Transverse colon (tissue), 4 donors: Measurements from ENCODE around the gene VWF. TPM values are rescaled to one million over a fixed set of nuclear protein-coding genes. Genes with fewer than 3 reads are reported as not detected.

Experiments
- DNase-seq: peaks from one replicate; pipeline ENCODE4 v3.0.0-alpha.2; 2019
- H3K27ac ChIP-seq, 4 donors: fragments of 200-600 bp; sonication (generic); 2 replicates each; pipeline ENCODE4 v1.5.1; 2016 to 2018; ENCODE audit warnings: inconsistent platforms in 4 of 4
- H3K27me3 ChIP-seq: fragments of 200-600 bp; sonication (generic); 2 replicates; pipeline ENCODE4 v1.5.1; 2017; ENCODE audit warnings: inconsistent platforms
- H3K36me3 ChIP-seq, 4 donors: fragments of 200-600 bp; sonication (generic); 2 replicates each; pipeline ENCODE4 v1.5.1; 2017 to 2019; ENCODE audit warnings: inconsistent platforms in 4 of 4
- H3K4me1 ChIP-seq, 4 donors: fragments of 200-600 bp; sonication (generic); 2 replicates each; pipeline ENCODE4 v1.5.1; 2017 to 2020; ENCODE audit warnings: inconsistent platforms in 4 of 4
- H3K4me3 ChIP-seq, 4 donors: fragments of 200-600 bp; sonication (generic); 1 replicate in 1 of 4; 2 replicates in 3 of 4; pipeline versions ENCODE4 v1.5.1 to v1.6.1; 2017 to 2019; ENCODE audit warnings: inconsistent platforms in 4 of 4
- H3K9me3 ChIP-seq, 2 donors: fragments of 200-600 bp; sonication (generic); 2 replicates each; pipeline ENCODE4 v1.5.1; 2017 to 2019; ENCODE audit warnings: inconsistent platforms in 2 of 2
- EP300 ChIP-seq: sonication (generic); formaldehyde crosslinking; IDR thresholded peaks from one replicate; pipeline ENCODE4 v1.6.1; 2017; ENCODE audit warnings: antibody characterized with exemption, low read depth
- POLR2A ChIP-seq: fragments of 450-650 bp; IDR thresholded peaks from one replicate; pipeline ENCODE4 v1.6.1; 2016; ENCODE audit warnings: antibody characterized with exemption, mild to moderate bottlenecking, moderate library complexity
- POLR2AphosphoS5 ChIP-seq, 3 donors: sonication (generic); formaldehyde crosslinking; IDR thresholded peaks; one replicate each; pipeline ENCODE4 v1.6.1; 2016; ENCODE audit warnings: antibody characterized with exemption in 3 of 3
- WGBS, 2 donors: methylation state at CpG; one replicate each; pipeline ENCODE4 v1.1.5; 2018; ENCODE audit warnings: low coverage in 1 of 2; 5-methylcytosine and 5-hydroxymethylcytosine counted together
- in situ Hi-C, 4 donors: fragments of 200-750 bp; cut with MboI; loops; one replicate each; pipeline versions ENCODE4 v1.15.0 to v1.15.1; 2017; ENCODE audit warnings: low sequenced_read_pairs in 3 of 4, low pct_ligation_motif_present in 1 of 4, low pct_unique_long_range_greater_than_20kb in 1 of 4
- intact Hi-C: fragments of 100-400 bp; cut with DNase I; formaldehyde crosslinking; loops from one replicate; pipeline ENCODE4 v1.15.1; 2023; ENCODE audit warnings: low total_unique reads
- total RNA-seq, 4 donors: library from RNA; depleted of rRNA; stranded (reverse); fragments of >200 nt; gene quantifications; one replicate each; pipeline ENCODE4 v1.1.0, GENCODE V29; 2016
- TF ChIP-seq, protein P1 (sequence below), 5 experiments: fragments of 200-600 bp in 3 of 5; fragments of 450-650 bp in 2 of 5; sonication (generic) in 3 of 5; IDR thresholded peaks; 1 replicate in 2 of 5; 2 replicates in 3 of 5; pipeline ENCODE4 v1.5.1; 2016 to 2017; ENCODE audit warnings: antibody characterized with exemption in 5 of 5, inconsistent platforms in 3 of 5, mild to moderate bottlenecking in 2 of 5, moderate library complexity in 1 of 5

VWF gene
- total RNA-seq, 4 donors from 2014 or later: 31.3 to 71.2 (median 51.5) TPM

DNA sequence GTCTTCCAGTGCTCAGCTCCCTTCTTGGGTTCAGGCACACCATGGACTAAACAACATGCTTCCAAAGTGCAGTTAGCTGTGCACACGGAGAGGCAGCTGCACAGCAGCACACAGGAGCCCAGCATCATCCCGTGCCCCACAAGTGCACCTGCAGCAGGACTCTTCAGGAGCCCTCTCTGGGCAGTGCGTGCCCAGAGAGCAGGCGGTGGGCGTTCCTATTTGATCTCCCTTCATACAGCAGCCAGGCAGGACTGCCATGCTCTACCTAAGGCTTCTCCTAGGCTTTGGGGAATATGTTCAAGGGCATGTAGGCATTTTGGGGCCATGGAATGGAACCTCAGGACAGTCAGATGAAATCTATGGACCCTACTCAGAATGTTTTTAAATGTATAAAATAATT lies 214.9 kb downstream of the VWF start:
- intact Hi-C loops: no loop called here

DNA sequence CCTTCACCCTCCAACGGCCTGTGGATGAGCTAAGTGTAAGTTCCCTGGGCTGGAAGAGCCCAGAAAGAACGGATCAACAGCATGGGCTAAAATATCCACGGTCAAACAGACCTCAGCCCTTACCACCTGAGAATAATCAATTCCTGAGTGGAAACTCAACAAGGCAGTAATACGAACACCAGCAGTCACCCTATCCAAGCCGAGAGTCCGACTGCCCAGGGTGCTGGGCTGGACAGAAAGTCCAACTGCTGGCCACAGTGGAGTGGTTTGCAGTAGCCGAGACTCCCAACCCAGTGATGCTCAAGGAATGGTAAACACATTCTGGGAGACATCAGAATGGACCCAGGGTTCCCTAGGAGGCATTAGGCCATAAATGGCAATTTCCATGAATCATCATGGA lies 216.2 kb downstream of the VWF start:
- no peaks in the 10 kb centered on the region for H3K27me3 ChIP-seq
- in situ Hi-C loops (no loop called here), intact Hi-C loops (no loop called here)
- no peak overlapping the region for H3K27ac ChIP-seq
- H3K9me3 ChIP-seq: no peaks in the 10 kb centered on the region
- no peaks in the 10 kb centered on the region for H3K36me3 ChIP-seq
- 67 to 80% methylated on average over 1 to 7 of the region's 7 CpGs for WGBS, 2 donors
- H3K4me3 ChIP-seq: no peak overlapping the region
- TF ChIP-seq POLR2A: no peak
- TF ChIP-seq EP300: no peak
- TF ChIP-seq, protein P1, sequence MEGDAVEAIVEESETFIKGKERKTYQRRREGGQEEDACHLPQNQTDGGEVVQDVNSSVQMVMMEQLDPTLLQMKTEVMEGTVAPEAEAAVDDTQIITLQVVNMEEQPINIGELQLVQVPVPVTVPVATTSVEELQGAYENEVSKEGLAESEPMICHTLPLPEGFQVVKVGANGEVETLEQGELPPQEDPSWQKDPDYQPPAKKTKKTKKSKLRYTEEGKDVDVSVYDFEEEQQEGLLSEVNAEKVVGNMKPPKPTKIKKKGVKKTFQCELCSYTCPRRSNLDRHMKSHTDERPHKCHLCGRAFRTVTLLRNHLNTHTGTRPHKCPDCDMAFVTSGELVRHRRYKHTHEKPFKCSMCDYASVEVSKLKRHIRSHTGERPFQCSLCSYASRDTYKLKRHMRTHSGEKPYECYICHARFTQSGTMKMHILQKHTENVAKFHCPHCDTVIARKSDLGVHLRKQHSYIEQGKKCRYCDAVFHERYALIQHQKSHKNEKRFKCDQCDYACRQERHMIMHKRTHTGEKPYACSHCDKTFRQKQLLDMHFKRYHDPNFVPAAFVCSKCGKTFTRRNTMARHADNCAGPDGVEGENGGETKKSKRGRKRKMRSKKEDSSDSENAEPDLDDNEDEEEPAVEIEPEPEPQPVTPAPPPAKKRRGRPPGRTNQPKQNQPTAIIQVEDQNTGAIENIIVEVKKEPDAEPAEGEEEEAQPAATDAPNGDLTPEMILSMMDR (IDR thresholded peaks at IDR 0.05): no peak
- no peak for TF ChIP-seq POLR2AphosphoS5 (IDR thresholded peaks at IDR 0.05)
- no peak for DNase-seq
- no peaks in the 10 kb centered on the region for H3K4me1 ChIP-seq

More for the DNA sequence above, 214.9 kb downstream of the VWF start:
- WGBS, 2 donors: 87% methylated on average over 5 of the region's 5 CpGs; no CpG with 5 or more reads in 1 of the 2 donors
- H3K27me3 ChIP-seq: no peaks in the 10 kb centered on the region
- H3K27ac ChIP-seq: no peak overlapping the region
- no peaks in the 10 kb centered on the region for H3K36me3 ChIP-seq
- no peaks in the 10 kb centered on the region for H3K9me3 ChIP-seq
- no peak for DNase-seq
- no peaks in the 10 kb centered on the region for H3K4me1 ChIP-seq
- in situ Hi-C loops: no loop called here
- TF ChIP-seq POLR2AphosphoS5 (IDR thresholded peaks at IDR 0.05): no peak
- TF ChIP-seq EP300: no peak
- TF ChIP-seq POLR2A: no peak
- TF ChIP-seq, protein P1 (IDR thresholded peaks at IDR 0.05): no peak
- H3K4me3 ChIP-seq: no peak overlapping the region

DNA sequence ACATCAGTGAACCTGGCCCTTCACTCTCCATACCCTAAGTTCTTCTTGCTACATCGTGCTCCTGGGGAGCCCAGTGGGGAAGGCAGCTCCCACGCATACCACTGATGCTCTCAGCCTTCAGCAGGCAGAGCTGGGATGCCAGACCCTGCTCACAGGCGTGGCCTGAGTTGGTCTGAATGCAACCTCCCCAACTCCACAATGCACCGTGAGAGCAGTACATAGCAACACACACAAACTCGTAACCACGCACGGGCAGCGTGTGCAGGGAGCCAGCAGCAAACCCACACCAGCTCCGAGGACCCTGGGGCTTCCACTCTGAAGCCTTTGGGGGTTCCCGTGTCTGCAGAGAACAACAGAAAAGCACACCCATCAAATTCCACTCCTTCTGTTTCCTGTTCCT lies 216.7 kb downstream of the VWF start:
- intact Hi-C loops (no loop called here), in situ Hi-C loops (no loop called here)
- no peaks in the 10 kb centered on the region for H3K9me3 ChIP-seq
- no peak for TF ChIP-seq POLR2A
- TF ChIP-seq, protein P1 (IDR thresholded peaks at IDR 0.05): no peak
- no peak for TF ChIP-seq POLR2AphosphoS5 (IDR thresholded peaks at IDR 0.05)
- no peak for TF ChIP-seq EP300
- H3K4me3 ChIP-seq: no peak overlapping the region
- H3K36me3 ChIP-seq: no peaks in the 10 kb centered on the region
- no peak overlapping the region for H3K27ac ChIP-seq
- H3K27me3 ChIP-seq: no peaks in the 10 kb centered on the region
- no peaks in the 10 kb centered on the region for H3K4me1 ChIP-seq
- WGBS, 2 donors: 82% methylated on average over 10 of the region's 10 CpGs; no CpG with 5 or more reads in 1 of the 2 donors
- no peak for DNase-seq

DNA sequence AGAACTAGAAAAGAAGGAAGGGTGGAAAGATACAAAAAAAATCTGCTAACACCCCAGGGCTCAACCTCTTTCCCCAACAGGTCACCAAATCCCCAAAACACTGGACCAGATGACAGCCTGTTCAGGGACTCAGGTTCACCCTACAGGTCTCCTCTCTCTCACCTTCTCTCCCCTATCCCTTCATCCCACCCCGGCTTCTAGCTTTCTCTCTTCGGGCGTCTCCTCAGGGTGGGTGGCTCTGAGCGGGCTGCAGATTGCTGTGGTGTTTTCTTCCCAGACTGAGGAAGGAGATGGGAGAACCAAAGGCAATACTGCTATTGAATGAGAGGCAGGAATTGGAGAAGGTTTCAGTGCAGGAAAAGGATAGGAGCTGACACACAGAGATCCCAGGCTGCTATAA lies 218.7 kb downstream of the VWF start:
- Histone ChIP-seq H3K36me3 (no peaks in the 10 kb centered on the region), H3K27ac (no peak overlapping the region), H3K27me3 (no peaks in the 10 kb centered on the region), H3K9me3 (no peaks in the 10 kb centered on the region), H3K4me3 (no peak overlapping the region), H3K4me1 (no peaks in the 10 kb centered on the region)
- intact Hi-C loops (no loop called here), in situ Hi-C loops (no loop called here)
- 89% methylated on average over 4 of the region's 4 CpGs; no CpG with 5 or more reads in 1 of the 2 donors for WGBS, 2 donors
- DNase-seq: no peak
- TF ChIP-seq POLR2A (no peak), POLR2AphosphoS5 (IDR thresholded peaks at IDR 0.05) (no peak), EP300 (no peak)
- TF ChIP-seq, protein P1 (IDR thresholded peaks at IDR 0.05): no peak
